NCI-H2081 treated with DMSO at 0.1 percent for 48 hours (cell line): ENCODE results near the gene PARVB.

Source experiments
- DNase-seq: peaks from one replicate; lab custom pipeline; 2025; lab: John Stamatoyannopoulos, UW

Gene PARVB

GRCh38 chr22:44136112-44136511 lies 112.0 kb downstream of the PARVB start:
- DNase-seq, result no peak

GRCh38 chr22:44136786-44137185 lies 112.7 kb downstream of the PARVB start:
- no peak for DNase-seq

GRCh38 chr22:44137415-44137814 lies 113.3 kb downstream of the PARVB start:
- no peak for DNase-seq

- no peak for DNase-seq
Measured at GRCh38 chr22:44139773-44140172, 115.7 kb downstream of the PARVB start.

GRCh38 chr22:44142421-44143104 lies 118.5 kb downstream of the PARVB start:
- DNase-seq, result no peak

- DNase-seq, result no peak
Measured at GRCh38 chr22:44143105-44143474, 119.0 kb downstream of the PARVB start.

- DNase-seq, result no peak
Measured at GRCh38 chr22:44143579-44143978, 119.5 kb downstream of the PARVB start.

GRCh38 chr22:44144046-44144569 lies 120.0 kb downstream of the PARVB start:
- no peak for DNase-seq

GRCh38 chr22:44145544-44145943 lies 121.4 kb downstream of the PARVB start:
- no peak for DNase-seq

GRCh38 chr22:44146088-44146861 lies 122.2 kb downstream of the PARVB start:
- no peak for DNase-seq

- DNase-seq, result no peak
Measured at GRCh38 chr22:44147008-44147645, 123.0 kb downstream of the PARVB start.

GRCh38 chr22:44147821-44148574 lies 123.9 kb downstream of the PARVB start:
- DNase-seq, result no peak

- DNase-seq, result no peak
Measured at GRCh38 chr22:44151676-44152075, 127.6 kb downstream of the PARVB start.

GRCh38 chr22:44153710-44154109 lies 129.6 kb downstream of the PARVB start:
- no peak for DNase-seq

- no peak for DNase-seq
Measured at GRCh38 chr22:44154436-44154942, 130.4 kb downstream of the PARVB start.

- no peak for DNase-seq
Measured at GRCh38 chr22:44155115-44155514, 131.0 kb downstream of the PARVB start.

- DNase-seq, result no peak
Measured at GRCh38 chr22:44157916-44158618, 134.0 kb downstream of the PARVB start.

- DNase-seq, result no peak
Measured at GRCh38 chr22:44158816-44159215, 134.7 kb downstream of the PARVB start.

GRCh38 chr22:44159221-44159620 lies 135.1 kb downstream of the PARVB start:
- DNase-seq, result no peak

- no peak for DNase-seq
Measured at GRCh38 chr22:44159811-44160210, 135.7 kb downstream of the PARVB start.

GRCh38 chr22:44160421-44160820 lies 136.3 kb downstream of the PARVB start:
- DNase-seq, result no peak
